AG04450 (cell line): ENCODE results near the gene ROBO1. TPM values are rescaled to one million over a fixed set of nuclear protein-coding genes. Genes with fewer than 3 reads are reported as not detected.

Experiments
- CTCF ChIA-PET: fragments of 300-600, 350-600 bp; formaldehyde crosslinking; extraction: SDS; loops from one replicate; lab custom pipeline; 2022; ENCODE audit warnings: antibody characterized with exemption, inconsistent platforms; lab: Charles Lee
- POLR2A ChIA-PET: fragments of 350-600 bp; formaldehyde crosslinking; extraction: SDS; loops from one replicate; lab custom pipeline; 2021; ENCODE audit warnings: antibody characterized with exemption, inconsistent platforms; lab: Yijun Ruan, JAX
- DNase-seq: peaks from one replicate; pipeline ENCODE4 v3.0.0-alpha.2; 2011; ENCODE audit warnings: low read depth, low spot score
- H3K27ac ChIP-seq: one replicate; pipeline ENCODE4 v1.5.1; 2012; ENCODE audit warnings: low read depth, low read length, control low read depth
- H3K27me3 ChIP-seq: one replicate; pipeline ENCODE4 v1.6.0; 2012; ENCODE audit warnings: low read length; ENCODE audit not compliant: control insufficient read depth, insufficient read depth
- H3K4me3 ChIP-seq: 2 replicates; pipeline ENCODE4 v1.5.1; 2011; ENCODE audit warnings: mild to moderate bottlenecking, low read depth, low read length, control low read depth
- H3K9me3 ChIP-seq: 2 replicates; pipeline ENCODE4 v1.5.1; 2012; ENCODE audit warnings: low read length; ENCODE audit not compliant: control insufficient read depth, insufficient read depth
- polyA plus RNA-seq: library from polyadenylated mRNA; depleted of rRNA; stranded (reverse); fragments of >200 nt; gene quantifications from 2 replicates; pipeline ENCODE4 v1.2.3, GENCODE V29; 2011
- TF ChIP-seq, protein P1 (sequence below): IDR thresholded peaks from 2 replicates; pipeline ENCODE4 v1.5.1; 2011; ENCODE audit warnings: low read depth, low read length, control low read depth, inconsistent platforms

The ROBO1 gene
- polyA plus RNA-seq, 1 experiment: 66.0 TPM

DNA sequence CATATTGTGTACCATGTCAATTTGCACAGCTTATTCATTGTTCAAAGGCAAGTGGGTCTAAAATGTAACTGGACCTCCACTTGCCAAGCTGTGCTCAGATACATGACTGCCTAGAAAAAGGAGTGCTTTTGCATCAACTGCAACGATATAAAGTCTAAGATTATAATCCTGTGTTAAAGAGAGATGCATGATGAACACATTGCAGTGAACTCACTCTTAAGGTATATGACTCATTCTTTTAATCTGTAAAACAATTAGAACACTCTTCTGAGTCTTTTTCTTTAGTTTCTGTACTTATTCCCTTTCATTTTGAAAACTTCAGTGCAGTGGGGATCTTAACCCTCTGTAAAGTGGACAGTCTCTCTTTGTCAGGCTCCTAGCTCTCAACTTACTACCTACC lies 982.8 kb downstream of the ROBO1 start:
- TF ChIP-seq, protein P1, sequence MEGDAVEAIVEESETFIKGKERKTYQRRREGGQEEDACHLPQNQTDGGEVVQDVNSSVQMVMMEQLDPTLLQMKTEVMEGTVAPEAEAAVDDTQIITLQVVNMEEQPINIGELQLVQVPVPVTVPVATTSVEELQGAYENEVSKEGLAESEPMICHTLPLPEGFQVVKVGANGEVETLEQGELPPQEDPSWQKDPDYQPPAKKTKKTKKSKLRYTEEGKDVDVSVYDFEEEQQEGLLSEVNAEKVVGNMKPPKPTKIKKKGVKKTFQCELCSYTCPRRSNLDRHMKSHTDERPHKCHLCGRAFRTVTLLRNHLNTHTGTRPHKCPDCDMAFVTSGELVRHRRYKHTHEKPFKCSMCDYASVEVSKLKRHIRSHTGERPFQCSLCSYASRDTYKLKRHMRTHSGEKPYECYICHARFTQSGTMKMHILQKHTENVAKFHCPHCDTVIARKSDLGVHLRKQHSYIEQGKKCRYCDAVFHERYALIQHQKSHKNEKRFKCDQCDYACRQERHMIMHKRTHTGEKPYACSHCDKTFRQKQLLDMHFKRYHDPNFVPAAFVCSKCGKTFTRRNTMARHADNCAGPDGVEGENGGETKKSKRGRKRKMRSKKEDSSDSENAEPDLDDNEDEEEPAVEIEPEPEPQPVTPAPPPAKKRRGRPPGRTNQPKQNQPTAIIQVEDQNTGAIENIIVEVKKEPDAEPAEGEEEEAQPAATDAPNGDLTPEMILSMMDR: no peak
- Histone ChIP-seq H3K27me3 (no peaks in the 10 kb centered on the region), H3K4me3 (no peak overlapping the region), H3K27ac (no peak overlapping the region), H3K9me3 (no peaks in the 10 kb centered on the region; the same call in 1 of the 2 replicates)
- DNase-seq: no peak
- ChIA-PET CTCF (no interaction called here), POLR2A (no interaction called here)

DNA sequence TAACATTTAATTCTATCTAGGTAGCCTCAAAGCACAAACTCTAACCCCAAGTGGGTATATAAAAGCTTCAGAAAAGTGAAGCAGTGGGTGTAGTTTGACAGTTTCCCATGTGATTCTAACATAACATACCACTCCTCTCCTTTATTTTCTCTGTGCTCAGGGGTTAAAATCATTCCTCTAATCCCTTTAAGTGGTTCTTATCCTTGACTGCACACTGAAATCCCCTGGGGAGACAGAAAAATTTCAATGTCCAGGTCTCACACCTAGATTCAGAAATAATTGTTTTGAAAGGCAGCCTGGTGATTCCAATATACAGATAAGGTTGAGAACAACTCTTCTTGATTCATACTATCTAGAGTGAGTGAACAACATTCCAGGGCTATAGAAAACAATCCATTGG lies 986.4 kb downstream of the ROBO1 start:
- CTCF ChIA-PET: no interaction called here
- DNase-seq: no peak
- H3K27ac ChIP-seq: no peak overlapping the region
- H3K4me3 ChIP-seq: no peak overlapping the region
- POLR2A ChIA-PET: no interaction called here
- TF ChIP-seq, protein P1: no peak
- no peaks in the 10 kb centered on the region for H3K9me3 ChIP-seq
- H3K27me3 ChIP-seq: no peaks in the 10 kb centered on the region

DNA sequence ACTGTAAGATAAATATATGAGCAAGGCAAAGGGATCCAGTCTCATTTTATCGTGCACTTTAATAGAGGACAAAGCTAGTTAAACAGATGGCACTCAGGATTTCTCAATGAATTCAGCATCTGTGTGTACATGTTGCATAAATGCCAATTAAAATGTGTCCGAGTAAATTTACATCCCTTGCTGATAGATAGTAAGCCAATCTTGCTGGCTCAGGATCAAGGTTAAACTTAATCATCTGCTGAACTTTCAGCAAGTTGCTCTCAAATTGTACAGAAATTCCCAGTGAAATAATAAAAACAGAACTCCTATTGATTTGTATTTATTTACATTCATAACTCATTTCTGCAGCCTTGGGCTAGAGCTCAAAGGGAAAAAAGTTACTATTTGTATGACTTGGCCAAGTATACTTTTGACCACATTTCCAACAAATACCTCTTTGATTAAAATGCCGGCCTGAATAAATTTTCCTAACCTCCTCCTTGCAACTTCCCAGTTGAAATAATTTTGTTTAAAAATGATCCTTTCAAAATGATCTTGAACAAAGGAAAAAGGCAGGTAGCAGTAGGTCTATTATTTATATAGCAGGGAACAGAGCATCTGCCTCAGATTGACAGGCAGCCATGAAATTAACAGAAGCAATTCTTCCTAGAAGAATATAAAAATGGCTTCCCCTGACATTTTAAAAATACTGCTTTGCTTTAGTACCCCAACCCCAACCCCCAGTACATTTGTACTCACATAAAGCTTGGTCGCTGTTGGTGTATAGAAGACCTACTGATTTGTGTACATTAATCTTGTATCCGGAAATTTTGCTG lies 1001.9 kb downstream of the ROBO1 start:
- H3K4me3 ChIP-seq: no peak overlapping the region
- H3K27ac ChIP-seq: no peak overlapping the region
- ChIA-PET POLR2A (no interaction called here), CTCF (interaction anchor here (0.6 kb wide), 1 partner anchor 120 kb away, joined by 4 read pairs; no protein-coding TSS in a partner anchor)
- no peaks in the 10 kb centered on the region for H3K9me3 ChIP-seq
- TF ChIP-seq, protein P1: no peak
- H3K27me3 ChIP-seq: no peaks in the 10 kb centered on the region
- no peak for DNase-seq

DNA sequence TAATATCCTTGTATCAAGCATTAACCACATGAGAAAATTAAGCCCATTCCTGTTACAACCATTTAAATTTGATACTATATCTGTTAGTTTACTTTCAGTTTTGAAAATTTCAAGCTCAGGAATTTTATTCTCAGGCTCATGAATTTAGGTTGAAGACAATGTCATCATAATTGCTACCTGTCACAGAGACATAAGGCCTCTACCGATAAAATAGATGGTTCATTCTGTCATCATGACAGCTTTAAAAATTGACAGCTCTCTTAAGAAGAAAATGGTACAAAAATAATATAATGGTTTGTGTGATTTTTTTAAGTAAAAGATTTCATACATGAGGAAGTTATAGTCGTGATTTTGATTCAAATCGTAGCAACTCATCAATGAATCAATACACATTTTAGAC lies 1003.2 kb downstream of the ROBO1 start:
- CTCF ChIA-PET: interaction anchor here (1.0 kb wide), 1 partner anchor 12 kb away, joined by 3 read pairs; no protein-coding TSS in a partner anchor
- TF ChIP-seq, protein P1: no peak
- POLR2A ChIA-PET: no interaction called here
- no peaks in the 10 kb centered on the region for H3K27me3 ChIP-seq
- H3K9me3 ChIP-seq: no peaks in the 10 kb centered on the region
- H3K4me3 ChIP-seq: no peak overlapping the region
- no peak for DNase-seq
- no peak overlapping the region for H3K27ac ChIP-seq

DNA sequence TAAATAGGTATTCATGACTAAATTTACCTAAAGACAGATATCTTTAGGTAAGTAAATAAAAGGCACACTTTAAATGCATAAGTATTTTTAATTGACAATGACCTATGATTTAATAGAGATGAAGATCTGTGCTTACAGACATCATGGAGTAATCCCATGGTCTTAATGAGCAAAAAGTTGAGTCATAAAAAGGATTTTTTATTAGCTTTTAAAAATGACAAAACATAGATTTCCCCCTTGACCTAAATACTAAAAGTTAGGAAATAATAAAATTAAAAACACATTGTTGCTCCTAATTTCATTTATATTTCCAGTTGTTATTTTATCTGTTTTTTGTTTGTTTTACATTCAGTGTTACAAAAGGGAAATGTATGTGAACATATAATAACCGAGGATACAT lies 1005.7 kb downstream of the ROBO1 start:
- no peak overlapping the region for H3K4me3 ChIP-seq
- DNase-seq: no peak
- no peaks in the 10 kb centered on the region for H3K9me3 ChIP-seq
- TF ChIP-seq, protein P1: no peak
- ChIA-PET CTCF (no interaction called here), POLR2A (interaction anchor here (1.2 kb wide), 1 partner anchor 257 kb away, joined by 3 read pairs; no protein-coding TSS in a partner anchor)
- H3K27ac ChIP-seq: no peak overlapping the region
- H3K27me3 ChIP-seq: no peaks in the 10 kb centered on the region
